Body of pancreas (tissue), 4 donors: ENCODE results near the gene DEFB132.

Experiments
- CTCF ChIP-seq, 7 experiments: fragments of 450-650 bp in 4 of 7; fragments of 200-600 bp in 3 of 7; sonication (generic) in 3 of 7; IDR thresholded peaks; one replicate each; pipeline ENCODE4 v1.5.1; 2016 to 2019; ENCODE audit warnings: antibody characterized with exemption in 7 of 7
- POLR2A ChIP-seq, 3 donors: fragments of 450-650 bp; IDR thresholded peaks; one replicate each; pipeline ENCODE4 v1.6.1; 2016; ENCODE audit warnings: antibody characterized with exemption in 3 of 3, mild to moderate bottlenecking in 2 of 3

DNA sequence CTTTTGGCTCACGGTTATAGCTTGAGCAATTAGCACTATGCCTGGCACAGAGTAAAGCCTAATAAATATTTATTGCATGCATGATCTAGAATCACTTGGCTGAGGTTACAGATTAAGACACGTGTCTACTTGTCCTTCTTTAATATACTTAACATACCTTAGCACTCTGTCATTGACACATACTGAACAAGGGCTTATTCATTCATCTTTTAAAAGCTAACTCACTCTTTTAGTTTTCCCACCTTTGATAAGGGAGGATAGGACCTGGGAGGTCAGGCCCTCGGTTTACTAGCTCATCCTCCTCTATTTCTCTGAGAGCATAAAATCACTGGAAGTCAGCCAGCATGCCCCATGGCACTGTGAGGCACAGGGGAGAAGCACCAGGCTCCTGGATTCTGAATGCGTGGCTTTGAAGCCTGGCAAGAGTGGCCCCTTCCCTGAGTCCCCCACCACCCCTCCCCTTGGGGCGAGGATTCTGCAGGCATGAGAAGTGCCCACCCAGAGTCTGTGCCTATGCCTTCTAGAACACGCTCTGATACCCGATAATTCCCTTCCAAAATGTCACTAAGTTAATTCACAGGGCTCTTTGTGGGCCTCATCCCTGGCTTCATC lies 51.0 kb downstream of the DEFB132 start:
- TF ChIP-seq CTCF (IDR thresholded peaks at IDR 0.05), result no peak
- no peak for TF ChIP-seq POLR2A (IDR thresholded peaks at IDR 0.05)
